Large intestine (tissue), 3 donors: ENCODE data around the gene LYSMD1. TPM values are rescaled to one million over a fixed set of nuclear protein-coding genes. Genes with fewer than 3 reads are reported as not detected.

Source experiments
- DNase-seq, 2 donors: peaks; one replicate each; pipeline versions ENCODE4 v3.0.0 to v3.0.0-alpha.2; 2013
- H3K27ac ChIP-seq: one replicate; pipeline ENCODE4 v1.5.1; 2013; ENCODE audit warnings: low read length
- H3K27me3 ChIP-seq: 2 replicates; pipeline ENCODE4 v1.6.1; 2013; ENCODE audit warnings: low read length; ENCODE audit not compliant: control insufficient read depth, insufficient read depth
- H3K36me3 ChIP-seq: 2 replicates; pipeline ENCODE4 v1.6.1; 2013; ENCODE audit warnings: low read length; ENCODE audit not compliant: control insufficient read depth, insufficient read depth
- H3K4me1 ChIP-seq: one replicate; pipeline ENCODE4 v1.6.1; 2013; ENCODE audit warnings: low read length; ENCODE audit not compliant: control insufficient read depth, insufficient read depth
- H3K4me3 ChIP-seq: one replicate; pipeline ENCODE4 v1.5.1; 2013; ENCODE audit warnings: low read length
- H3K9me3 ChIP-seq: one replicate; pipeline ENCODE4 v1.6.1; 2013; ENCODE audit warnings: mild to moderate bottlenecking, low read depth, low read length, moderate library complexity; ENCODE audit not compliant: control insufficient read depth
- WGBS: methylation state at CpG from one replicate; pipeline ENCODE4 v1.1.5; 2013; ENCODE audit warnings: low lambda C conversion rate; ENCODE audit not compliant: insufficient coverage; 5-methylcytosine and 5-hydroxymethylcytosine counted together
- polyA plus RNA-seq: library from polyadenylated mRNA; unstranded; fragments of 120-200 nt; gene quantifications from one replicate; pipeline ENCODE4 v1.2.1, GENCODE V29; 2013

Gene LYSMD1
- polyA plus RNA-seq, 1 donor, result 10.7 TPM

GRCh38 chr1:151142411-151143056, 23.2 kb downstream of the LYSMD1 start:
- Histone ChIP-seq H3K4me1 (peaks cover 23% of the 10 kb centered on the region), H3K27me3 (peaks cover 4% of the 10 kb centered on the region), H3K4me3 (no peak overlapping the region), H3K36me3 (peaks cover 27% of the 10 kb centered on the region), H3K27ac (no peak overlapping the region), H3K9me3 (no peaks in the 10 kb centered on the region)
- DNase-seq, result no peak
- no CpG with 5 or more reads among the region's 5 CpGs for WGBS

- no CpG with 5 or more reads among the region's 7 CpGs for WGBS
- H3K4me3 ChIP-seq, result no peak overlapping the region
- peaks cover 43% of the 10 kb centered on the region for H3K36me3 ChIP-seq
- no peaks in the 10 kb centered on the region for H3K9me3 ChIP-seq
- no peaks in the 10 kb centered on the region for H3K27me3 ChIP-seq
- no peak for DNase-seq
- no peaks in the 10 kb centered on the region for H3K4me1 ChIP-seq
- H3K27ac ChIP-seq, result no peak overlapping the region
These were observed 27.9 kb downstream of the LYSMD1 start for GRCh38 chr1:151137789-151138188.

- no peak for DNase-seq
- no peak overlapping the region for H3K4me3 ChIP-seq
- WGBS, result no CpG with 5 or more reads among the region's 12 CpGs
These were observed 30.0 kb downstream of the LYSMD1 start for GRCh38 chr1:151135433-151136385.

GRCh38 chr1:151134991-151135390, 30.7 kb downstream of the LYSMD1 start:
- DNase-seq, result no peak
- WGBS, result no CpG with 5 or more reads among the region's 7 CpGs
- H3K27ac ChIP-seq, result no peak overlapping the region
- peaks cover 5% of the 10 kb centered on the region for H3K27me3 ChIP-seq
- peaks cover 37% of the 10 kb centered on the region for H3K36me3 ChIP-seq
- peaks cover 10% of the 10 kb centered on the region for H3K4me1 ChIP-seq
- peaks cover 4% of the 10 kb centered on the region for H3K9me3 ChIP-seq
- no peak overlapping the region for H3K4me3 ChIP-seq

More at GRCh38 chr1:151135433-151136385, 30.0 kb downstream of the LYSMD1 start:
- H3K27me3 ChIP-seq, result peaks cover 3% of the 10 kb centered on the region
- peaks cover 39% of the 10 kb centered on the region for H3K36me3 ChIP-seq
- H3K9me3 ChIP-seq, result peaks cover 4% of the 10 kb centered on the region
- H3K4me1 ChIP-seq, result peaks cover 6% of the 10 kb centered on the region
- no peak overlapping the region for H3K27ac ChIP-seq

GRCh38 chr1:151134396-151134795, 31.3 kb downstream of the LYSMD1 start:
- Histone ChIP-seq H3K27ac (no peak overlapping the region), H3K27me3 (peaks cover 5% of the 10 kb centered on the region), H3K36me3 (peaks cover 31% of the 10 kb centered on the region), H3K4me3 (no peak overlapping the region), H3K4me1 (peaks cover 10% of the 10 kb centered on the region), H3K9me3 (peaks cover 4% of the 10 kb centered on the region)
- DNase-seq, result no peak
- no CpG with 5 or more reads among the region's 3 CpGs for WGBS

- no peak for DNase-seq
- Histone ChIP-seq H3K27me3 (peaks cover 5% of the 10 kb centered on the region), H3K27ac (no peak overlapping the region), H3K4me3 (no peak overlapping the region), H3K36me3 (peaks cover 23% of the 10 kb centered on the region), H3K4me1 (peaks cover 10% of the 10 kb centered on the region), H3K9me3 (peaks cover 4% of the 10 kb centered on the region)
- WGBS, result no CpG with 5 or more reads among the region's 65 CpGs
These were observed 32.5 kb downstream of the LYSMD1 start for GRCh38 chr1:151133018-151133806.

GRCh38 chr1:151132335-151133017, 33.2 kb downstream of the LYSMD1 start:
- WGBS, result no CpG with 5 or more reads among the region's 74 CpGs
- Histone ChIP-seq H3K36me3 (peaks cover 16% of the 10 kb centered on the region), H3K27ac (no peak overlapping the region), H3K4me1 (peaks cover 10% of the 10 kb centered on the region), H3K4me3 (no peak overlapping the region), H3K27me3 (peaks cover 5% of the 10 kb centered on the region), H3K9me3 (peaks cover 4% of the 10 kb centered on the region)
- no peak for DNase-seq

- DNase-seq, result peak in 1 of 2 donors; percentile 38
- Histone ChIP-seq H3K27ac (no peak overlapping the region), H3K4me3 (peak overlapping the region; percentile 50), H3K9me3 (peaks cover 4% of the 10 kb centered on the region), H3K4me1 (peaks cover 10% of the 10 kb centered on the region), H3K36me3 (peaks cover 15% of the 10 kb centered on the region), H3K27me3 (peaks cover 5% of the 10 kb centered on the region)
- 22% methylated on average over 1 of the region's 39 CpGs for WGBS
These were observed 33.9 kb downstream of the LYSMD1 start for GRCh38 chr1:151131701-151132334.

- Histone ChIP-seq H3K27me3 (peaks cover 5% of the 10 kb centered on the region), H3K9me3 (peaks cover 4% of the 10 kb centered on the region), H3K36me3 (peaks cover 8% of the 10 kb centered on the region), H3K4me1 (peaks cover 10% of the 10 kb centered on the region), H3K27ac (no peak overlapping the region), H3K4me3 (peak overlapping the region; percentile 50)
- WGBS, result 8% methylated on average over 2 of the region's 45 CpGs
- DNase-seq, result peak; percentile 85 to 93
These were observed 34.6 kb downstream of the LYSMD1 start for GRCh38 chr1:151130987-151131586.
